HG03565 (cell line): ENCODE results near the gene KCTD2.
"Not testable (repeated sequence)": the region's sequence is repeated elsewhere in the genome, so short reads cannot be mapped to it uniquely, and the experiment has no call there.

ENCODE experiments used
- ATAC-seq: cut with Tn5 transposase; IDR thresholded peaks from one replicate; pipeline ENCODE4 v1.9.1; 2021; ENCODE audit warnings: mild to moderate bottlenecking, moderate library complexity; ENCODE audit not compliant: unreplicated experiment

Gene KCTD2

DNA sequence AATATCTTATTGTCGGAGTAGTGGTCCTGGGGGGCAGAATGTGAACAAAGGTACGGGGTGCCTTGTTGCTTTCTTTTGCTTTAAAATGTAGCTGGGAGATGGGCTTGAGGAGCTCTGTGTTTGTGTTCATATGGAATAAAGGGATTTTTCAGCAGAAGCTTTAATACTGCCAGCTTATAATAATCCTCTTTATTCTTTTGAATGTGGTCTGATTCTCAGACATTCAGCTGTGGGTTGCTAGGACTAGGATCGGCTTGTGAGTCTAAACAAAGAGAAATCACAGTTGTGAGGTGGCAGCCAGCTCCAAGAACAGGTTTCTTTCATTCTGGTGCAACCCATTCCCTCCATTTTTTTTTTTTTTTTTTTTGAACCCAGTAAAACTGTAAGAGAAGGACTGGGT is 27.3 kb upstream of the KCTD2 start:
- no peak for ATAC-seq

DNA sequence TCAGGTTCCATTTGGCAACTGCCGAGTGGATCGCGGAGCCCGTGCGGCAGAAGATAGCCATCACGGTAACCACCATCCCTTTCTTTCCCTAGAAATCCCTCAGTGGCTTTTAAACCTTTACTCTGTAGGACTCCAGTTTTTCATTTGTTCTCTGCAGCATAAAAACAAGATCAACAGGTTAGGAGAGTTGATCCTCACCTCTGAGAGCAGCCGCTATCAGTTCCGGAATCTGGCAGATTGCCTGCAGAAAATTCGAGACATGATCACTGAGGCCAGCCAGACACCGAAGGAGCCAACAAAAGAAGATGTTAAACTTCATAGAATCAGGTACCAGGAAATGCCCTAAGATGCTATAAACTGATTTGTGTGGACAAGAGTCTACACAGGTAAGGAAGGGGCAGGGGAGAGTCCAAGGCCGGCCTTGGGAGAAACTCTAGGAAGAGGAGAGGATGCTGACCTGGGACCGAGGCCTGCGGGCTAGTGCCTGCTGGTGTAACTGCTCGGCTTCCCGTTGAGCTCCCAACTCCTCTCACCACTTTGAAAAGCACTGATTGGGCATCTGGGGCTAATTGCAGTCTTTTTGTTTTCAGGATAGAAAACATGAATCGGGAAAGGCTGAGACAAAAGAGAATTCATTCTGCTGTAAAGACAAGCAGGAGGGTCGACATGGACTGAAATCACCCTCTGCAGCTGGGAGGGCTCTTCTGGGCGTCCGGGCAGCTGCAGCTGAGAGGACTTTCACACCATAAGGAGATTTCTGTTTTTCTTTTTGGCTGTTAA is 26.5 kb upstream of the KCTD2 start:
- no peak for ATAC-seq

DNA sequence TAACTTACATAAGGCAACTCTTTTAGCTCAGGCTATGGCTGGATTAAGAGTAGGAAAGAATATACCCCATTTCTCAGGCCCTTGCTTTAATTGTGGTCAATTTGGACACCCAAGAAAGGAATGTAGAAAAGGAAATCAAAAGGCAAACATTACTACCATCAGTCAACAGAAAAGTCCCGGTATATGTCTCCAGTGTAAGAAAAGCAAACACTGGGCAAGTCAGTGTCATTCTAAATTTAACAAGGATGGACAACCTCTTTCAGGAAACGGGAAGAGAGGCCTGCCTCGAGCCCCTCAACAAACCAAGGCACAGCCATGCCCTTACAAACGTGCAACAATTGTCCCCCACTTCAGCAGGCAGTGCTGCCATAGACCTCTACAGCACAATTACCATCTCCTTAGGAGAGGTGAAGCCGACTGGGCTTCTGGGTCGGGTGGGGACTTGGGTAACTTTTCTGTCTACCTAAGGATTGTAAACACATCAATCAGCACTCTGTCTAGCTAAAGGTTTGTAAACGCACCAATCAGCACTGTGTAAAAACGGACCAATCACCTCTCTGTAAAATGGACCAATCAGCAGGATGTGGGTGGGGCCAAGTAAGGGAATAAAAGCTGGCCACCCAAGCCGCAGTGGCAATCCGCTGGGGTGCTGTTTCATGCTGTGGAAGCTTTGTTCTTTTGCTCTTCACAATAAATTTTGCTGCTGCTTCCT is 22.2 kb upstream of the KCTD2 start:
- ATAC-seq = no peak

DNA sequence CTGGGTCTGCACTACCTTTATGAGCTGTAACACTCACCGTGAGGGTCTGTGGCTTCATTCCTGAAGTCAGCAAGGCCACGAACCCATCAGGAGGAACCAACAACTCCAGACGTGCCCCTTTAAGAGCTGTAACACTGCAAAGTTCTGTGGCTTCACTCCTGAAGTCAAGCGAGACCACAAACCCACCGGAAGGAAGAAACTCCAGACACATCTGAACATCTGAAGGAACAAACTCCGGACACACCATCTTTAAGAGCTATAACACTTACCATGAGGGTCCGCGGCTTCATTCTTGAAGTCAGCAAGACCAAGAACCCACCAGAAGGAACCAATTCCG is 21.7 kb upstream of the KCTD2 start:
- not testable (repeated sequence) for ATAC-seq

DNA sequence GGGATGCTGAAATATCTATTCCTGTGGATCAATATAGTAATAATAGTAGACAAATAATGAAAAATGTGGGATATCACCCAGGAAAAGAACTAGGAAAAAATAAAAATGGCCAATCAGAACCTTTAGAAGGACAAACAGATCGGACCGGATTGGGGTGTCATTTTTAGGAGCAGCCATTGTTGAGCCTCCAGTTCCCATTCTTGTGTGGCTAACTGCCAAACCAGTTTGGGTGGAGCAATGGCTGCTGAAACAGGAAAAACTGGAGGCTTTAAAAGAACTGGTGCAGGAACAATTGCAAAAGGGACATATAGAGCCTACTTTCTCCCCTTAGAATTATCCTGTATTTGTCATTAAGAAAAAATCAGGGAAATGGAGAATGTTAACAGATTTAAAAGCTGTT is 20.4 kb upstream of the KCTD2 start:
- not testable (repeated sequence) for ATAC-seq

DNA sequence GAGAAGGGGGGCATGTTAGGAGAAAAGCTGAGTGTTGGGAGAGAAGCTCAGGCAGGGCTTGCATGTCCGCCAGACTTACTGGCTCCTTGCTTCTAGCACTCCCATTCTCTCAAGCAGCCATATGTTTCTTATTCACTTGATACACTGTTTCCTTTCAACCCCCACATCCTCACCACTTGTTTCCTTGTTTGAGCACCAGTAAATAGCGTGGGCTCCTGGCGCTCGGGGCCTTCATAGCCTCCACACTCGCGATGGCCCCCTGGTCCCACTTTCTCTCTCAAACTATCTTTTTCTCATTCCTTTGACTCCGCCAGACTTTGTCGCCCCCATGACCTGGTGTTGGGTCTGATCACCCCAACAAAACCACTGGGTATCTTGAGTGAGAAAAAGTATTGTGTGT is 16.9 kb upstream of the KCTD2 start:
- ATAC-seq = no peak

DNA sequence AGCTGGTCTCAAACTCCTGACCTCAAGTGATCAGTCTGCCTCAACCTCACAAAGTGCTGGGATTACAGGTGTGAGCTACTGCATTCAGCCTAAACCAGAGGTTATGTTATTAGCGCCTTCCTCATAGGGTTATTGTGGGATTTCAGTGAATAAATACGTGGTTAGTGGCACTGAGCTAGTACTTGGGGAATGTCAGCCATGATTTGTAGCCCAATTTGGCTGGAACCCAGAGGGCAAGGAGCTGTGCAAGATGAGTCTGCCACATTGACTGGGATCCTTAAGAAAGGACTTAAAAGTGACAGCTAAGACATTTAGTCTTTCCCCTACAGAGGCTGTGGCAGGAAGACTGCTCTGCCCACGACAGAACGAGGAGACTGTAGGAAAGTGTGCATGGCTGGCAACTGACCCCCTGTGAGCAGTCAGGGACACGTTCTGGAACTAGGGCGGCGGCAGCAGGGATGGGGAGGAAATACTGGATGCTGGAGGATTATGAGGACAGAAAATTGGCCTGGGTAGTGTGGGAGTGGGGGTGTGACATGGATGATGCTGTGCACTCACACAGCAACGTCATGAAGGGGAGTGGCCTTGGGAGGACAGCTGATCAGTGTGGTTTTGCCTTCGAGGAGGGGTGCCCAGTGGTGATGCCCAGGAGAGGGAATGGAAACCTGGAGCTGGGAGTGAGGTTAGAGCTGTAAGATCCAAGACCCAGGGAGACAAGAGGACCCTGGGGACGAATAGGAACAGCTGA is 14.9 kb upstream of the KCTD2 start:
- no peak for ATAC-seq

DNA sequence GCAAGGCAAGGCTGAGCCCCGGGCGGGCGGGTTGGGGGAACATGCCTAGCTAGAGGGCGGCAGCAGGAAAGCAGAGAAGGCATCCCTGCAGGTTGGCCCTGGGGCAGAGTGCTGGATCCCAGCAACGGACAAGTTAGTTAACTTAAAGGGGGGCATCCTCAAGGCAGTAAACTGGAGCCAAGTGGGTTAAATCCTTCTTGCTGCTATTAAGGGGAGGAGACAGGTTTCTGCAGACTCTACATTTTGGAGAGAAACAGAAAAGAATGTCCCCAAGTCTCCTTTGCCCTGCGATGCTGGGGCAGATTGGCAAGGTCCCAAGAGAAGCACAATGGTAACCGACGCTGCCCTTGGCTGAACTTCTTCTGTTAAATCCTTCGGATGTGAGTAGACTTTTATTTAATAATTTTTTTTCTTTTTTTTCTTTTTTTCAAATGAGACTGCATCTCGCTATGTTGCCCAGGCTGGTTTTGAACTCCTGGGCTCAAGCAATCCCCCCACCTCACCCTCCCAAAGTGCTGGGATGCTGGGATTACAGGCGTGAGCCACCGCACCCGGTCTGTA is 14.2 kb upstream of the KCTD2 start:
- ATAC-seq = no peak

DNA sequence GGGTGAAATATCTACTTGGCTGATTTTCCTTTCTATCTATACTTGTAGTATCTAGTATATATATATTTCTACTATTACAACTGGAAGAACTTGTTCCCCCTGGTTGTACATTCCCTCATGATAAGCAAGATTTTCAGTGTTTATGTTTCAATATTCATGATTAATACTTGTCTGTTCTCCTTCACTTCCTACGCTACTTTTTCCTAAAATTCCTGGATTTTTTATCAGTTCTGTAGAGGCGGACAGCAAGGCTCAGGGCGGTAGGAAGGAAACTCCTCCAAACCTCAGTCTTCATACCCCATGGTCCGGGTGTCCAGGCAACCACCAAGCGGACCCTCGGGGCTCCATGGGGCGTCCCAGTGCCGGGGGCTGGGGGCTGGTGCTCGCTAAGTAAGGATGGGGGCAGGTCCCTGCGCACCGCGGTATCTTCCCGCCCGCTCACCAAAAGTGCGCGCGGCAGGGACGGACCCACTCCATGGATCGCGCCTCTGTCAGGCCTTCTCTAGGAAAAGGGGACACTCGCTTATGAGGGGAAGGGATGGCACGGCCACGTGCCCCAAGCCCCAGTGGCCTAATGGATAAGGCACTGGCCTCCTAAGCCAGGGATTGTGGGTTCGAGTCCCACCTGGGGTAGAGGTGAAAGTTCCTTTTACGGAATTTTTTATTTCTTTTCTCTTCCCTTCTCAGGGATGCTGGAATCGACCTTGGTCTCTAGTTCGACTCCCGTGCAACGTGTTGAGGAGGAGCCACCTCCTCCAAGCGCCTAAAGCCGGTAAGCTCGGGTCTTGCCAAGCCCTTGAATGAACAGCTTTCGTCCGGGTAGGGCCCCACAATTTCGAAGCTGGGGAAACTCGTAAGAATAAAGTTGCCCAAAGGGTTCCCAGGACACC is 13.4 kb upstream of the KCTD2 start:
- peak; percentile 47 for ATAC-seq

DNA sequence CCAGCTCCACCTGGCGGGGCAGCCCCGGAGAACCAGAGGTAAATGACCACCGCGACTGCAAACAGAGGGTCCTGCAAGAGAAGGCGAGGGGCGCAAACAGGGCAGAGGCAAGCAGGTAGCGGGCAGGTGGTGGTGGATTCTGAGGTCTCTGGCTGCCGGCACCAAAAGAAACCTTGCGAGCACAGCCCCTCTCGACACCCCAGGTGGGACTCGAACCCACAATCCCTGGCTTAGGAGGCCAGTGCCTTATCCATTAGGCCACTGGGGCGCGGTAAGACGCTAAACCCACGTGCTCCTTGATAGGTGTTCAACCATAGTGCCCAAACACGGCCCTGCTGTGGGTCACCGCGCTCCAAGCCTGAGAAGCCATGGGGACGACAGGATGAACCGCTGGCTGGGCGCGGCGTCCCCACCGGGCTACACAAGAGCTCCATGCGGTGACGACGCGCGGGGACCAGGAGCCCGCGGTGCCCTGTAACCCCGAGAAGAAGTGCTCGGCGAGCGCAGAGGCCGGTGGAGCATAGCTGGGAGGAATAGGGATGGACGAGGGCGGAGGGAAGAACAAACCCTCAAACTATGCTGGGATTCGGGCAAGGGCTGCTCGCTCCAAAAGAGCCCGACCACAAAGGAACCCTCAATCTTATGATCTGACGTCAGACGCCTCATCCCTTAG is 12.7 kb upstream of the KCTD2 start:
- ATAC-seq = peak; percentile 31

DNA sequence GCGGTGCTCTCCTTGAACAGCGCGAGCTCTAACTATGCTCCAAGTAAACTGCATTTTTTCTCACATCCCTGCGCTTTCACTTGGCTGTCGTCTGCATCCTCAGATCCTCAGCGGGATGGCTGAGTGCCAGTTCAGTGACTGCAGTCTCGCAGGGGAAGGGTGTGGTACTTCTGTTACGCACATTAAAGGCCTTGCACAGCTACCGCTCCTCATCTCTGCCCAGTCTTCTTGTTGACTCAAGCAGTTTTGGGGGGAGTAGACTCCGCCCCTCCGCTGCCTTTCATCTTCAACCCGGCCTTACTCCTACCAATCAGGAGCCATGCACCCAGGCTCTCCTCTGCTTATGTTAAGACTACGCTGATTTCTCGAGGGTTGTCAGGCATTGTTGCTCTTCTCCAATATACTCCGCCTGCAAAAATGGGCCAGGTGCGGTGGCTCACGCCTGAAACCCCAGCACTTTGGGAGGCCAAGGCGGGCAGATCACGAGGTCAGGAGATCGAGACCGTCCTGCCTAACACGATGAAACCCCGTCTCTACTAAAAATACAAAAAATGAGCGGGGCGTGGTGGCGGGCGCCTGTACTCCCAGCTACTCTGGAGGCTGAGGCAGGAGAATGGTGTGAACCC is 10.3 kb upstream of the KCTD2 start:
- no peak for ATAC-seq

DNA sequence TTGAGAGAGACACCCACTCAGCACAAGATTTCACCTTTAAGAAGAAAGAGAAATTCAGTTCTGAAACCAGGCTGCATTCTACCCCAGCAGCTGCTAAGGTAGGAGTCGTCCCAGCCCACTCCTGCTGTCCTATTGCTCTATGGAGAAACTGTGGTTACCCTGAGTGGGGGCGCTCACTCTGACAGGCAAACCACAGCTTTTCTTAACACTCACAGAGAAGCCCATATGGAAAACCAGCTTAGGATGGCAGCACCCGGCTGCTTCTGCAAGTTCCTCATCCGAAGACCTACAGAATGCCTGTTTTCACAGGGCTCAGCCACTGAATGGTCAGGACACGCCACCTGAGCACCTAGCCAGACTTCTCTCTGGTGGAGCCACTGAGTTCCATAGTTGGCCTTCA is 7.8 kb upstream of the KCTD2 start:
- no peak for ATAC-seq

DNA sequence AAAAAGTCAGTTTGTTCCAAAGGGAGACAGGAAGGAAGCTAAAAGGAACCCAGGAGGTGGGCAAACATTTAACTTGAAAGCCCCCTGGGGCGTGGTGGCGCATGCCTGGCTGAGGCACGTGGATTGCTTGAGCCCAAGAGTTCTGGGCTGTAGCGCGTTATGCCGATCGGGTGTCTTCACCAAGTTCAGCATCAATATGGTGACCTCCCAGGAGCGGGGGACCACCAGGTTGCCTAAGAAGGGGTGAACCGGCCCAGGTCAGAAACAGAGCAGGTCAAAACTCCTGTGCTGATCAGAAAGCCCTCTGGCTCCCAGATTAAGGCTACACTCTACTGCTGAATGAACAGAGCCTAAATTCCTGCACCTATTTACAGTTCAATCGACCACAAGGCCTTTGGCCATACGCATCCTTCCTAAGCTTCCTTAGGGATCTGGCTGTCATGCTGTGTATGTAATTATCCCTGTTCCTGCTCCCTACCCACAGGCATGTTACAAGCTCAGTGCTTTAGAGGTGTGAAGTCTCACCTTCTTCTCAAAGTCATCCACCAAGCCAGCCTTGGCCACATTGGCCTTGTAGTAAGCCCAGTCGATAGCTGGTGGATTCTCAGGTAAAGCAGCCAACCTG is 5.3 kb upstream of the KCTD2 start:
- ATAC-seq = no peak

DNA sequence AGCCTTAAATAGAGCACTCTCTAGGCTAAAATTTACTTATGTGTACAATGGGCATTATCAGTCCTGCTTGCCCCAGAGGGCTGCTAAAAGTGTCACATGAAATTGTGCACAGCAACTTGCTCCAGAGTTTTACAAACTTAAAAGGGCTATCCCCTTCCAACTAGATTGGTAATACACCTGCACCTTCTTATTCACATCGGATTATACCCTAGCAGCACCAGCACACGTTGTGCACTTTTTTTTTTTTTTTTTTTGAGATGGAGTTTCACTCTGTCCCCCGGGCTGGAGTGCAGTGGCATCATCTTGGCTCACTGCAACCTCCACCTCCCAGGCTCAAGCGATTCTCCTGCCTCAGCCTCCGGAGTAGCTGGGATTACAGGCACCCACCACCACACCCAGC is 3.2 kb upstream of the KCTD2 start:
- not testable (repeated sequence) for ATAC-seq

DNA sequence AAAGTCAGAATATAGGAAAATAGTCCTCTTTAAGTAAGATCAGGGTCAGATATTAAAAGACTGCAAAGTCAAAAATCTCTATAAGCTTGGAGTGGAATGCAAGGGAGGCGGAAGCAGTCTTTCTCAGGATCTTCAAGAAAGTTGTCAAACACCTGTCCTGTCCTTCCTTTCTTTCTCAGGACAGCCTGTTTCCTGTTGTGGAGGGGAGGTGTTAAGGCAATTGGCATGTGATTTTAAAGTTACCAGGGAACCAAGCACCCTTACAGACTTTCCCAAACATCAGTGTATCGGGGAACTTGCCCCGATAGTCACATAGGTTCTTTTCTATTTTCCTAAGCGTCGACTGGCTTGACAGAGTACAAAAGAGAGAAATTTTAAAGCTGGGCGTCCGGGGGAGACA is 2.3 kb upstream of the KCTD2 start:
- no peak for ATAC-seq

DNA sequence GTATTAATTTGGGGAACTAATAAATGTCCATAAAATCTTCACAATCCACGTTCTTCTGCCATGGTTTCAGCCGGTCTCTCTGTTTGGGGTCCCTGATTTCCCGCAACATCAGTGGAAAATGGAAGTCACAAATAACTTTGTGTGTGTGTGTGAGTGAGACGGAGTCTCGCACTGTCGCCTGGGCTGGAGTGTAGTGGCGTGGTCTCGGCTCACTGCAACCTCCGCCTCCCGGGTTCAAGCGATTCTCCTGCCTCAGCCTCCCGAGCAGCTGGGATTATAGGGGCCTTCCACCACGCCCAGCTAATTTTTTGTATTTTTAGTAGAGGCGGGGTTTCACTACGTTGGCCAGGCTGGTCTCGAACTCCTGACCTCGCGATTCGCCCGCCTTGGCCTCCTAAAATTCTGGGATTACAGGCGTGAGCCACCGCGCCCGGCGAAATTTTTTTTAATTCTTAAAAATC is 1.0 kb upstream of the KCTD2 start:
- ATAC-seq = not testable (repeated sequence)

DNA sequence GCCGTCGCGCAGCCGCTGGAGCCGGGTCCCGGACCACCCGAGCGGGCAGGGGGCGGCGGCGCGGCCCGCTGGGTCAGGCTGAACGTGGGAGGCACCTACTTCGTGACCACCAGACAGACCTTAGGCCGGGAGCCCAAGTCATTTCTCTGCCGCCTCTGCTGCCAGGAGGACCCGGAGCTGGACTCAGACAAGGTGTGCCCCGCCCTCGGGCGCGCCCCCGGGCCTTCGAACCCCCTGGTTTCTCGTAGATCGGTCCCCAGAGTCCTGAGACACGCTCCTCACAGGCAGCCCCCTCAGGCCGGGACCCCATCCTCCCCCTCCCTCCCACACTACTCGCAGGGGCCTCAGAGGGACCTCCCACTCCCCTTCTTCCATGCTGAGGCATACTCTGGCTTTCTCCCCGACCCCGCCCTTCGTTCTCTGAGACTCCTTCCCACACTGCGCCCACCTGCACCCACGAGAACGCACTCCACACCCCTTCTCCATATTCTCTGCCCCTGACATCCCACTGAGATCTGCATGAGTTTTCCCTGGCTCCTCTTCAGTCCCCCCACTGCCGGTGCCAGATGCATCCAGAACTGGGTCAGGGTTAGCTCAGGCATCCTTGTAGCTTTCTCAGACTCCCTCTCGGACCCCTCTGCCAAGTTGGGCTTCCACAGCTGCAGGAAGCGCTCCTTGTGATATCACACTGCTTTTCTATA is 523 bp downstream of the KCTD2 start:
- ATAC-seq = peak; percentile 11

DNA sequence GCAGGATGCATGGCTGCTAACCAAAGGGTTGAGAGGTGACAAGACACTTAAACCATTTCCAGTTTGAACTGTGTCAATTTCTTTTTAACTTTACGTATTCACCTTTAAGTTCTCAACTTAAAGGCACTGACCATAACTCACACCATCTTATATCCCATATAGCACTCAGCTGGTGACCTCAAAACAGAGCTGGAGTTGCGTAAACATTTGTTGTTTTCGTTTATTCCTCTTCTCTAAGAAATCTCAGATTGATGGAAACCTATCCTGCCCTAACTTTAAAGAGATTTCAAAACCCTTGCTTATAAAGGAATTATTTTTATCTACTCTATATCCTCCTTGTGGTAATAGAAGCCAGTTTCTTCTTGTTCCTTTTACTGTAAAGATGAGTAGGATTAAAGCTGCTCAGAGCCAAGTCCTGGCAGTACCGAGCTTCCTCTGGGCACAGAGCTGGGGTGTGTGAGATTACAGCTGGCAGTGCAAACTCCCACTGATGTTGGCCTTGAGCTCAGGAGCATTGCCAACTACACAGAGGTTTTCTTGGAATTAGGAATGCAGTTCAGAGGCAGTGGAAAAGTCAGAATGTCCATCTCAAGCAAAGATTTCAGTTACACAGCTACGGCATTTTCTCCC is 1.3 kb downstream of the KCTD2 start:
- ATAC-seq = no peak
